Tibial nerve (tissue), 4 donors: Measurements from ENCODE around the gene SLC38A10.

Source experiments
- CTCF ChIP-seq, 5 experiments: fragments of 200-600 bp in 3 of 5; fragments of 450-650 bp in 2 of 5; sonication (generic) in 3 of 5; IDR thresholded peaks; one replicate each; pipeline ENCODE4 v1.5.1; 2016 to 2019; ENCODE audit warnings: antibody characterized with exemption in 5 of 5, mild to moderate bottlenecking in 3 of 5, moderate library complexity in 2 of 5
- EP300 ChIP-seq, 2 donors: sonication (generic); formaldehyde crosslinking; IDR thresholded peaks; one replicate each; pipeline ENCODE4 v1.6.1; 2017; ENCODE audit warnings: antibody characterized with exemption in 2 of 2, mild to moderate bottlenecking in 1 of 2
- POLR2A ChIP-seq, 2 donors: fragments of 450-650 bp; IDR thresholded peaks; one replicate each; pipeline ENCODE4 v1.6.1; 2017; ENCODE audit warnings: antibody characterized with exemption in 2 of 2, mild to moderate bottlenecking in 2 of 2, moderate library complexity in 2 of 2

GRCh38 chr17:81241203-81241602 is 53.9 kb downstream of the SLC38A10 start:
- no peak for TF ChIP-seq EP300 (IDR thresholded peaks at IDR 0.05)
- no peak for TF ChIP-seq CTCF (IDR thresholded peaks at IDR 0.05)
- no peak for TF ChIP-seq POLR2A (IDR thresholded peaks at IDR 0.05)
